H9 (cell line): ENCODE results near the gene RTP2. TPM values are rescaled to one million over a fixed set of nuclear protein-coding genes. Genes with fewer than 3 reads are reported as not detected.
A peak's percentile ranks its signal among the peaks of the same experiment; 100 is the strongest.

Experiments
- DNase-seq: peaks from one replicate; pipeline ENCODE4 v3.0.0-alpha.2; 2017
- H2AFZ ChIP-seq: one replicate; pipeline ENCODE4 v1.6.1; 2013; ENCODE audit warnings: mild to moderate bottlenecking, low read length, control low read depth, moderate library complexity
- H2AK5ac ChIP-seq: 2 replicates; pipeline ENCODE4 v1.6.1; 2013; ENCODE audit warnings: low read length, control low read depth, mixed read lengths; ENCODE audit not compliant: insufficient read length
- H2BK120ac ChIP-seq: one replicate; pipeline ENCODE4 v1.6.1; 2013; ENCODE audit warnings: low read depth, mild to moderate bottlenecking, low read length, control low read depth, inconsistent platforms; ENCODE audit not compliant: poor library complexity, severe bottlenecking
- H2BK12ac ChIP-seq: 2 replicates; pipeline ENCODE4 v1.6.1; 2013; ENCODE audit warnings: low read length, control low read depth, mixed read lengths, low read depth; ENCODE audit not compliant: insufficient read length
- H2BK15ac ChIP-seq: 2 replicates; pipeline ENCODE4 v1.6.1; 2013; ENCODE audit warnings: low read depth, low read length, control low read depth
- H2BK20ac ChIP-seq: one replicate; pipeline ENCODE4 v1.6.1; 2013; ENCODE audit warnings: low read depth, mild to moderate bottlenecking, low read length, control low read depth, inconsistent platforms; ENCODE audit not compliant: poor library complexity, severe bottlenecking
- H2BK5ac ChIP-seq: 2 replicates; pipeline ENCODE4 v1.6.1; 2013; ENCODE audit warnings: low read length, control low read depth, mixed read lengths; ENCODE audit not compliant: insufficient read length
- H3K14ac ChIP-seq: 2 replicates; pipeline ENCODE4 v1.6.1; 2013; ENCODE audit warnings: low read length, control low read depth; ENCODE audit not compliant: insufficient read depth
- H3K18ac ChIP-seq: 2 replicates; pipeline ENCODE4 v1.6.1; 2013; ENCODE audit warnings: low read depth, mild to moderate bottlenecking, mixed read lengths, low read length, control low read depth; ENCODE audit not compliant: insufficient read length
- H3K23ac ChIP-seq: 2 replicates; pipeline ENCODE4 v1.6.1; 2013; ENCODE audit warnings: low read length, control low read depth, mixed read lengths, low read depth; ENCODE audit not compliant: insufficient read length
- H3K23me2 ChIP-seq: 2 replicates; pipeline ENCODE4 v1.6.1; 2013; ENCODE audit warnings: low read depth, mild to moderate bottlenecking, mixed read lengths, low read length, control low read depth; ENCODE audit not compliant: insufficient read length, poor library complexity, severe bottlenecking
- H3K27ac ChIP-seq: 2 replicates; pipeline ENCODE4 v1.5.1; 2013; ENCODE audit warnings: low read length, control low read depth, mixed read lengths, low read depth; ENCODE audit not compliant: insufficient read length
- H3K27me3 ChIP-seq: 2 replicates; pipeline ENCODE4 v1.6.1; 2013; ENCODE audit warnings: low read length, control low read depth, inconsistent platforms; ENCODE audit not compliant: insufficient read depth
- H3K4ac ChIP-seq: 2 replicates; pipeline ENCODE4 v1.6.1; 2013; ENCODE audit warnings: low read depth, mild to moderate bottlenecking, control low read depth, inconsistent platforms, low read length, moderate library complexity
- H3K4me1 ChIP-seq: 2 replicates; pipeline ENCODE4 v1.6.1; 2013; ENCODE audit warnings: low read length, control low read depth, inconsistent platforms; ENCODE audit not compliant: insufficient read depth
- H3K4me2 ChIP-seq: 2 replicates; pipeline ENCODE4 v1.6.1; 2013; ENCODE audit warnings: low read length, control low read depth, mixed read lengths; ENCODE audit not compliant: insufficient read length, insufficient read depth
- H3K56ac ChIP-seq: 2 replicates; pipeline ENCODE4 v1.6.1; 2013; ENCODE audit warnings: low read depth, mild to moderate bottlenecking, mixed read lengths, low read length, control low read depth; ENCODE audit not compliant: insufficient read length
- H3K79me1 ChIP-seq: 2 replicates; pipeline ENCODE4 v1.6.1; 2013; ENCODE audit warnings: low read depth, mild to moderate bottlenecking, moderate library complexity, low read length, control low read depth, inconsistent platforms; ENCODE audit not compliant: insufficient read depth, poor library complexity, severe bottlenecking
- H3K79me2 ChIP-seq: 2 replicates; pipeline ENCODE4 v1.6.1; 2013; ENCODE audit warnings: low read length, control low read depth, inconsistent platforms; ENCODE audit not compliant: insufficient read depth
- H3K9ac ChIP-seq: 2 replicates; pipeline ENCODE4 v1.6.1; 2013; ENCODE audit warnings: low read length, control low read depth, mixed read lengths; ENCODE audit not compliant: insufficient read length; ENCODE audit errors: extremely low read depth
- H3K9me3 ChIP-seq: one replicate; pipeline ENCODE4 v1.6.1; 2013; ENCODE audit warnings: low read depth, low read length, inconsistent platforms; ENCODE audit not compliant: control insufficient read depth
- H3T11ph ChIP-seq: one replicate; pipeline ENCODE4 v1.6.1; 2013; ENCODE audit warnings: mild to moderate bottlenecking, low read length, control low read depth, inconsistent platforms
- H4K20me1 ChIP-seq: one replicate; pipeline ENCODE4 v1.6.1; 2013; ENCODE audit not compliant: control insufficient read depth, insufficient read length, insufficient read depth
- H4K5ac ChIP-seq: 2 replicates; pipeline ENCODE4 v1.6.1; 2013; ENCODE audit warnings: low read depth, mild to moderate bottlenecking, mixed read lengths, low read length, control low read depth; ENCODE audit not compliant: insufficient read length
- H4K8ac ChIP-seq: replicated peaks from 2 replicates; pipeline ENCODE4 v1.6.1; 2013; ENCODE audit warnings: low read length, control low read depth, mixed read lengths, low read depth; ENCODE audit not compliant: insufficient read length
- H4K91ac ChIP-seq: 2 replicates; pipeline ENCODE4 v1.6.1; 2013; ENCODE audit warnings: low read depth, mild to moderate bottlenecking, moderate library complexity, mixed read lengths, low read length, control low read depth; ENCODE audit not compliant: insufficient read length
- H3K27ac Mint-ChIP-seq, 3 experiments: 2 replicates in 2 of 3; 3 replicates in 1 of 3; pipeline ENCODE4 v1.8.0; 2020 to 2021; ENCODE audit warnings: mixed read lengths in 3 of 3, mild to moderate bottlenecking in 1 of 3, moderate library complexity in 1 of 3
- H3K27me3 Mint-ChIP-seq: 2 replicates; pipeline ENCODE4 v1.8.0; 2021; ENCODE audit warnings: low read depth, mild to moderate bottlenecking, moderate library complexity, mixed read lengths
- H3K36me3 Mint-ChIP-seq, 3 experiments: 2 replicates in 2 of 3; 3 replicates in 1 of 3; pipeline ENCODE4 v1.8.0; 2020 to 2021; ENCODE audit warnings: low read depth in 3 of 3, mixed read lengths in 3 of 3; ENCODE audit not compliant: insufficient read depth in 1 of 3
- H3K4me1 Mint-ChIP-seq, 2 experiments: 2 replicates each; pipeline ENCODE4 v1.8.0; 2020; ENCODE audit warnings: mixed read lengths in 2 of 2
- H3K4me3 Mint-ChIP-seq, 2 experiments: 2 replicates in 1 of 2; 3 replicates in 1 of 2; pipeline ENCODE4 v1.8.0; 2020 to 2021; ENCODE audit warnings: mild to moderate bottlenecking in 2 of 2, mixed read lengths in 2 of 2, moderate library complexity in 1 of 2
- H3K9me3 Mint-ChIP-seq, 2 experiments: 2 replicates in 1 of 2; 3 replicates in 1 of 2; pipeline ENCODE4 v1.8.0; 2020; ENCODE audit warnings: mild to moderate bottlenecking in 2 of 2, mixed read lengths in 2 of 2, moderate library complexity in 1 of 2
- CTCF ChIP-seq: fragments of 200-600 bp; sonication (generic); conservative IDR thresholded peaks from 3 replicates; pipeline ENCODE4 v1.8.0; 2021; ENCODE audit warnings: antibody characterized with exemption, mild to moderate bottlenecking
- WGBS: extraction: QIAGEN DNeasy Blood & Tissue Kit; methylation state at CpG from one replicate; pipeline ENCODE4 v1.1.7; 2013; ENCODE audit warnings: missing lambda C conversion rate, low lambda C conversion rate, mixed read lengths; ENCODE audit not compliant: insufficient read length; ENCODE audit errors: extremely low coverage; 5-methylcytosine and 5-hydroxymethylcytosine counted together
- total RNA-seq: library from RNA; stranded (reverse); gene quantifications from 2 replicates; pipeline ENCODE4 v1.2.1, GENCODE V29; 2021

RTP2 gene
- total RNA-seq, 1 experiment from 2014 or later, result not detected

- Mint-ChIP-seq H3K9me3 (no peaks in the 10 kb centered on the region; a peak in 1 of 5 replicates), H3K36me3 (no peaks in the 10 kb centered on the region), H3K4me3 (peak overlapping the region; percentile 60 to 72), H3K4me1 (peaks cover 56% of the 10 kb centered on the region in 2 experiments), H3K27ac (peak overlapping the region; percentile 69 to 93 (median 72); a peak in 6 of 7 replicates), H3K27me3 (no peaks in the 10 kb centered on the region)
- Histone ChIP-seq H3K4ac (no peak overlapping the region), H2AFZ (peak overlapping the region; percentile 35), H3K9ac (peak overlapping the region; percentile 28), H3K27me3 (no peaks in the 10 kb centered on the region), H2BK20ac (no peak overlapping the region), H3K79me1 (no peaks in the 10 kb centered on the region), H3K9me3 (no peaks in the 10 kb centered on the region), H2BK15ac (no peak overlapping the region), H3T11ph (no peak overlapping the region), H3K23ac (no peak overlapping the region), H2BK5ac (no peak overlapping the region), H3K23me2 (peaks cover 12% of the 10 kb centered on the region), H2BK12ac (no peak overlapping the region), H4K5ac (peak overlapping the region; percentile 31), H3K18ac (peak overlapping the region; percentile 28), H4K20me1 (no peaks in the 10 kb centered on the region), H3K14ac (peak overlapping the region; percentile 51; the same call in 1 of the 2 replicates), H3K56ac (no peak overlapping the region), H4K8ac (no peak overlapping the region), H3K27ac (peak overlapping the region; percentile 88), H3K4me2 (peak overlapping the region; percentile 87), H4K91ac (no peak overlapping the region), H2BK120ac (no peak overlapping the region), H3K79me2 (no peaks in the 10 kb centered on the region), H2AK5ac (no peak overlapping the region), H3K4me1 (peaks cover 7% of the 10 kb centered on the region; the same call in 1 of the 2 replicates)
- TF ChIP-seq CTCF, result no peak
- peak; percentile 65 for DNase-seq
- no CpG with 5 or more reads among the region's 11 CpGs for WGBS
Measured at GRCh38 chr3:187750513-187751123, 48.3 kb upstream of the RTP2 start.
